Activated CD8-positive, alpha-beta memory T cell treated with anti-CD3 and anti-CD28 coated beads, Interleukin-2, amount 10 ng/mL, durations not matched to agents 7 days and 5 days (primary cell): Measurements from ENCODE around the gene KRT3. TPM values are rescaled to one million over a fixed set of nuclear protein-coding genes. Genes with fewer than 3 reads are reported as not detected.

Experiments
- ATAC-seq: fragments of 150-1000 bp; cut with Tn5 transposase; one replicate; pipeline ENCODE4 v1.10.0; 2021; ENCODE audit warnings: moderate library complexity
- CTCF ChIA-PET: fragments of 350-600 bp; sonication (Branson Sonifier 250); formaldehyde crosslinking; loops from one replicate; lab custom pipeline; 2021; ENCODE audit warnings: antibody characterized with exemption; lab: Charles Lee
- DNase-seq: peaks from one replicate; pipeline ENCODE4 v3.0.0-alpha.2; 2020
- H3K27ac Mint-ChIP-seq: one replicate; pipeline ENCODE4 v1.8.0; 2021; ENCODE audit warnings: mild to moderate bottlenecking, mixed read lengths
- H3K27me3 Mint-ChIP-seq: one replicate; pipeline ENCODE4 v1.8.0; 2021; ENCODE audit warnings: mixed read lengths
- H3K36me3 Mint-ChIP-seq: one replicate; pipeline ENCODE4 v1.8.0; 2021; ENCODE audit warnings: mild to moderate bottlenecking, mixed read lengths
- H3K4me1 Mint-ChIP-seq: one replicate; pipeline ENCODE4 v1.8.0; 2021; ENCODE audit warnings: mixed read lengths
- H3K4me3 Mint-ChIP-seq: one replicate; pipeline ENCODE4 v1.8.0; 2021; ENCODE audit warnings: mild to moderate bottlenecking, moderate library complexity, mixed read lengths
- H3K9me3 Mint-ChIP-seq: one replicate; pipeline ENCODE4 v1.8.0; 2022; ENCODE audit warnings: low read depth, mixed read lengths
- total RNA-seq, 2 experiments: library from RNA; stranded (reverse); gene quantifications; one replicate each; pipeline ENCODE4 v1.2.3, GENCODE V29; 2021

KRT3 gene
- total RNA-seq, 2 experiments from 2014 or later, result not detected

- DNase-seq (no peak), ATAC-seq (no peak)
- no peak overlapping the region for H3K4me3 Mint-ChIP-seq
These were observed 11.9 kb upstream of the KRT3 start for GRCh38 chr12:52807544-52808470.

GRCh38 chr12:52806821-52807543, 11.1 kb upstream of the KRT3 start:
- no peak overlapping the region for H3K4me3 Mint-ChIP-seq

More at GRCh38 chr12:52807544-52808470, 11.9 kb upstream of the KRT3 start:
- Mint-ChIP-seq H3K27me3 (peaks cover 7% of the 10 kb centered on the region), H3K9me3 (no peaks in the 10 kb centered on the region), H3K4me1 (no peaks in the 10 kb centered on the region), H3K27ac (no peak overlapping the region), H3K36me3 (no peaks in the 10 kb centered on the region)
- CTCF ChIA-PET, result no interaction called here

GRCh38 chr12:52806169-52806811, 10.4 kb upstream of the KRT3 start:
- no peaks in the 10 kb centered on the region for H3K4me1 Mint-ChIP-seq
- ATAC-seq (no peak), DNase-seq (no peak)
- CTCF ChIA-PET, result no interaction called here
- H3K27ac Mint-ChIP-seq, result no peak overlapping the region
- no peak overlapping the region for H3K4me3 Mint-ChIP-seq
- H3K36me3 Mint-ChIP-seq, result no peaks in the 10 kb centered on the region
- no peaks in the 10 kb centered on the region for H3K9me3 Mint-ChIP-seq
- peaks cover 5% of the 10 kb centered on the region for H3K27me3 Mint-ChIP-seq

More at GRCh38 chr12:52806821-52807543, 11.1 kb upstream of the KRT3 start:
- Mint-ChIP-seq H3K36me3 (no peaks in the 10 kb centered on the region), H3K4me1 (no peaks in the 10 kb centered on the region), H3K27me3 (peaks cover 5% of the 10 kb centered on the region), H3K27ac (no peak overlapping the region), H3K9me3 (no peaks in the 10 kb centered on the region)
- DNase-seq (no peak), ATAC-seq (no peak)
- CTCF ChIA-PET, result no interaction called here

- Mint-ChIP-seq H3K36me3 (no peaks in the 10 kb centered on the region), H3K27me3 (peaks cover 5% of the 10 kb centered on the region), H3K4me3 (no peak overlapping the region), H3K4me1 (no peaks in the 10 kb centered on the region), H3K9me3 (no peaks in the 10 kb centered on the region), H3K27ac (no peak overlapping the region)
- no peak for DNase-seq
- CTCF ChIA-PET, result no interaction called here
- no peak for ATAC-seq
These were observed 9.8 kb upstream of the KRT3 start for GRCh38 chr12:52805739-52806138.

GRCh38 chr12:52805000-52805399, 9.1 kb upstream of the KRT3 start:
- H3K27ac Mint-ChIP-seq, result no peak overlapping the region
- ATAC-seq, result no peak
- CTCF ChIA-PET, result no interaction called here

GRCh38 chr12:52802442-52802841, 6.5 kb upstream of the KRT3 start:
- Mint-ChIP-seq H3K36me3 (no peaks in the 10 kb centered on the region), H3K4me1 (no peaks in the 10 kb centered on the region), H3K9me3 (no peaks in the 10 kb centered on the region), H3K27ac (no peak overlapping the region), H3K27me3 (peaks cover 2% of the 10 kb centered on the region), H3K4me3 (no peak overlapping the region)
- DNase-seq (no peak), ATAC-seq (no peak)
- CTCF ChIA-PET, result interaction anchor here (0.9 kb wide), 1 partner anchor 790 kb away, joined by 3 read pairs; no protein-coding TSS in a partner anchor

More at GRCh38 chr12:52805000-52805399, 9.1 kb upstream of the KRT3 start:
- Mint-ChIP-seq H3K9me3 (no peaks in the 10 kb centered on the region), H3K4me3 (no peak overlapping the region), H3K4me1 (no peaks in the 10 kb centered on the region), H3K36me3 (no peaks in the 10 kb centered on the region), H3K27me3 (peaks cover 5% of the 10 kb centered on the region)
- no peak for DNase-seq

- CTCF ChIA-PET, result no interaction called here
- H3K4me1 Mint-ChIP-seq, result no peaks in the 10 kb centered on the region
- ATAC-seq, result no peak
- peaks cover 2% of the 10 kb centered on the region for H3K27me3 Mint-ChIP-seq
- DNase-seq, result no peak
- no peaks in the 10 kb centered on the region for H3K36me3 Mint-ChIP-seq
- H3K4me3 Mint-ChIP-seq, result no peak overlapping the region
- no peaks in the 10 kb centered on the region for H3K9me3 Mint-ChIP-seq
- H3K27ac Mint-ChIP-seq, result no peak overlapping the region
These were observed 5.9 kb upstream of the KRT3 start for GRCh38 chr12:52801773-52802172.

- Mint-ChIP-seq H3K27me3 (peaks cover 2% of the 10 kb centered on the region), H3K36me3 (no peaks in the 10 kb centered on the region), H3K9me3 (no peaks in the 10 kb centered on the region), H3K4me3 (no peak overlapping the region), H3K27ac (no peak overlapping the region), H3K4me1 (no peaks in the 10 kb centered on the region)
- no peak for DNase-seq
- CTCF ChIA-PET, result no interaction called here
- no peak for ATAC-seq
These were observed 4.5 kb upstream of the KRT3 start for GRCh38 chr12:52800259-52800917.

GRCh38 chr12:52799505-52800211, 3.7 kb upstream of the KRT3 start:
- Mint-ChIP-seq H3K4me3 (no peak overlapping the region), H3K4me1 (peaks cover under 1% of the 10 kb centered on the region), H3K27ac (no peak overlapping the region), H3K9me3 (no peaks in the 10 kb centered on the region), H3K36me3 (no peaks in the 10 kb centered on the region), H3K27me3 (peaks cover 2% of the 10 kb centered on the region)
- CTCF ChIA-PET, result no interaction called here
- DNase-seq (no peak), ATAC-seq (no peak)

GRCh38 chr12:52798671-52799504, 3.0 kb upstream of the KRT3 start:
- ATAC-seq (no peak), DNase-seq (no peak)
- Mint-ChIP-seq H3K4me3 (no peak overlapping the region), H3K36me3 (no peaks in the 10 kb centered on the region), H3K9me3 (no peaks in the 10 kb centered on the region), H3K4me1 (peaks cover 7% of the 10 kb centered on the region), H3K27ac (no peak overlapping the region), H3K27me3 (peaks cover 5% of the 10 kb centered on the region)
- CTCF ChIA-PET, result no interaction called here

- ATAC-seq, result no peak
- H3K36me3 Mint-ChIP-seq, result no peaks in the 10 kb centered on the region
- peaks cover 7% of the 10 kb centered on the region for H3K4me1 Mint-ChIP-seq
- H3K27me3 Mint-ChIP-seq, result peaks cover 9% of the 10 kb centered on the region
- CTCF ChIA-PET, result no interaction called here
- no peak for DNase-seq
- H3K27ac Mint-ChIP-seq, result no peak overlapping the region
- H3K9me3 Mint-ChIP-seq, result no peaks in the 10 kb centered on the region
- H3K4me3 Mint-ChIP-seq, result no peak overlapping the region
These were observed 2.2 kb upstream of the KRT3 start for GRCh38 chr12:52798003-52798670.

- Mint-ChIP-seq H3K9me3 (no peaks in the 10 kb centered on the region), H3K4me3 (no peak overlapping the region), H3K36me3 (no peaks in the 10 kb centered on the region), H3K27ac (no peak overlapping the region), H3K4me1 (peaks cover 7% of the 10 kb centered on the region), H3K27me3 (peaks cover 8% of the 10 kb centered on the region)
- no peak for DNase-seq
- CTCF ChIA-PET, result no interaction called here
- no peak for ATAC-seq
These were observed 1.6 kb upstream of the KRT3 start for GRCh38 chr12:52797529-52797894.
